ENCODE measurements around the gene STOML2. TPM values are rescaled to one million over a fixed set of nuclear protein-coding genes. Genes with fewer than 3 reads are reported as not detected.

STOML2 gene
- total and polyA plus RNA-seq, 9 of the 15 experiments (the other 6 are each of a cell fraction or from before 2014, with no cell fraction given) = 110 to 220 (median 174) TPM

DNA sequence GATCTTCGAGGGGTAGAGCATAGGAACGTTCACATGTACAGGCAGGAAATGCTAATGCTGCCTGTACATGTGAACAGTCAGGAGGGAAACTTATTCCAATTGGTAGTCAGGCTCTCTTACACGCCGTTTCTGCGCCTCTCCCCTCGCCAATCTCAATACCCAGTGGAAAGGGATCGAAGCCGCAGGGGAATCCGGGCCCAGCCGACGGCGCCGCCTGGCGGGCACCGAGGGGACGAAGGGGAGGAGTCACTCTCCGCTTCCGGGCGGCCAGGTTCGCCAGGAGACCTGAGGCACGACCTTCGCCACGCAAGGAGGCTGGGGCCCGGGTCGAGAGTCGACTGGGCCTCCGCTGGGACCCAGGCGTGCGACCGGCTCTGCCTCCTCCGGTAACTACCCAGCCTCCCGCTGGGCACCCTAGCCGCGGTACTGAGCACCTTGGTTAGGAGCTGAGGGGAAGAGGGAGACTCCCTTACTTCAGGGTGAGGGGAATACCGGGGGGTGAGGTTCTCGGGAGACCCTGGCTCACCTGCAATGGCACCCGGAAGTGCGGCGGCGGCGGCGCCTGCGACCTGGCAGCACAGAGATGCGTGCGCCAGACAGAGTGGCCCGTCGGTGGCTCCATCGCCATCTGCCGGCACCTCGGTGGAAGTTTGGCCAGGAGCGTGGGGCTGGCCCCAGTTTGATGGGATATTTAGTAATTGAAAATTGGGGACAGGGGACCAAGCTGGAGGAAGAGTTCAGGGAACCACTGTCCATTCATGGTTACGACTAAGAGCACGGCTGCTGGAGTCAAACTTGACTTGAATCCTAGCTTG is 6.7 kb downstream of the STOML2 start, which contains the start of gene PIGO (continued):
- TF ChIP-seq, protein P1, sequence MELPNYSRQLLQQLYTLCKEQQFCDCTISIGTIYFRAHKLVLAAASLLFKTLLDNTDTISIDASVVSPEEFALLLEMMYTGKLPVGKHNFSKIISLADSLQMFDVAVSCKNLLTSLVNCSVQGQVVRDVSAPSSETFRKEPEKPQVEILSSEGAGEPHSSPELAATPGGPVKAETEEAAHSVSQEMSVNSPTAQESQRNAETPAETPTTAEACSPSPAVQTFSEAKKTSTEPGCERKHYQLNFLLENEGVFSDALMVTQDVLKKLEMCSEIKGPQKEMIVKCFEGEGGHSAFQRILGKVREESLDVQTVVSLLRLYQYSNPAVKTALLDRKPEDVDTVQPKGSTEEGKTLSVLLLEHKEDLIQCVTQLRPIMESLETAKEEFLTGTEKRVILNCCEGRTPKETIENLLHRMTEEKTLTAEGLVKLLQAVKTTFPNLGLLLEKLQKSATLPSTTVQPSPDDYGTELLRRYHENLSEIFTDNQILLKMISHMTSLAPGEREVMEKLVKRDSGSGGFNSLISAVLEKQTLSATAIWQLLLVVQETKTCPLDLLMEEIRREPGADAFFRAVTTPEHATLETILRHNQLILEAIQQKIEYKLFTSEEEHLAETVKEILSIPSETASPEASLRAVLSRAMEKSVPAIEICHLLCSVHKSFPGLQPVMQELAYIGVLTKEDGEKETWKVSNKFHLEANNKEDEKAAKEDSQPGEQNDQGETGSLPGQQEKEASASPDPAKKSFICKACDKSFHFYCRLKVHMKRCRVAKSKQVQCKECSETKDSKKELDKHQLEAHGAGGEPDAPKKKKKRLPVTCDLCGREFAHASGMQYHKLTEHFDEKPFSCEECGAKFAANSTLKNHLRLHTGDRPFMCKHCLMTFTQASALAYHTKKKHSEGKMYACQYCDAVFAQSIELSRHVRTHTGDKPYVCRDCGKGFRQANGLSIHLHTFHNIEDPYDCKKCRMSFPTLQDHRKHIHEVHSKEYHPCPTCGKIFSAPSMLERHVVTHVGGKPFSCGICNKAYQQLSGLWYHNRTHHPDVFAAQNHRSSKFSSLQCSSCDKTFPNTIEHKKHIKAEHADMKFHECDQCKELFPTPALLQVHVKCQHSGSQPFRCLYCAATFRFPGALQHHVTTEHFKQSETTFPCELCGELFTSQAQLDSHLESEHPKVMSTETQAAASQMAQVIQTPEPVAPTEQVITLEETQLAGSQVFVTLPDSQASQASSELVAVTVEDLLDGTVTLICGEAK (IDR thresholded peaks at IDR 0.05) = peak; percentile 83
- TF ChIP-seq, protein P1 (CRISPR knock-in tag; IDR thresholded peaks at IDR 0.05) = no peak
- TF ChIP-seq NEUROD1 (IDR thresholded peaks at IDR 0.05; ENCODE audit: borderline replicate concordance, low read depth, low read length, partially characterized antibody) = peak; percentile 26
- no peak for TF ChIP-seq POLR3G (IDR thresholded peaks at IDR 0.05; ENCODE audit: extremely low read depth, insufficient read length, insufficient replicate concordance)
- TF ChIP-seq ZNF75A (CRISPR knock-in tag; IDR thresholded peaks at IDR 0.05) = no peak
- TF ChIP-seq ZNF445 (CRISPR knock-in tag; IDR thresholded peaks at IDR 0.05; ENCODE audit: low read depth) = no peak
- TF ChIP-seq DMBX1 (CRISPR knock-in tag; IDR thresholded peaks at IDR 0.05; ENCODE audit: borderline replicate concordance) = no peak
- TF ChIP-seq, protein P2, sequence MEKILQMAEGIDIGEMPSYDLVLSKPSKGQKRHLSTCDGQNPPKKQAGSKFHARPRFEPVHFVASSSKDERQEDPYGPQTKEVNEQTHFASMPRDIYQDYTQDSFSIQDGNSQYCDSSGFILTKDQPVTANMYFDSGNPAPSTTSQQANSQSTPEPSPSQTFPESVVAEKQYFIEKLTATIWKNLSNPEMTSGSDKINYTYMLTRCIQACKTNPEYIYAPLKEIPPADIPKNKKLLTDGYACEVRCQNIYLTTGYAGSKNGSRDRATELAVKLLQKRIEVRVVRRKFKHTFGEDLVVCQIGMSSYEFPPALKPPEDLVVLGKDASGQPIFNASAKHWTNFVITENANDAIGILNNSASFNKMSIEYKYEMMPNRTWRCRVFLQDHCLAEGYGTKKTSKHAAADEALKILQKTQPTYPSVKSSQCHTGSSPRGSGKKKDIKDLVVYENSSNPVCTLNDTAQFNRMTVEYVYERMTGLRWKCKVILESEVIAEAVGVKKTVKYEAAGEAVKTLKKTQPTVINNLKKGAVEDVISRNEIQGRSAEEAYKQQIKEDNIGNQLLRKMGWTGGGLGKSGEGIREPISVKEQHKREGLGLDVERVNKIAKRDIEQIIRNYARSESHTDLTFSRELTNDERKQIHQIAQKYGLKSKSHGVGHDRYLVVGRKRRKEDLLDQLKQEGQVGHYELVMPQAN (IDR thresholded peaks at IDR 0.05; ENCODE audit: borderline replicate concordance) = peak; percentile 78; the same call in 1 of the 2 replicates
- no peak for TF ChIP-seq NR2F6 (CRISPR knock-in tag; IDR thresholded peaks at IDR 0.05)
- TF ChIP-seq MAFK (IDR thresholded peaks at IDR 0.05; ENCODE audit: low read length) = no peak; the same call in 1 of the 2 replicates
- TF ChIP-seq NCOA4 (IDR thresholded peaks at IDR 0.05; ENCODE audit: partially characterized antibody) = no peak
- TF ChIP-seq, protein P3, sequence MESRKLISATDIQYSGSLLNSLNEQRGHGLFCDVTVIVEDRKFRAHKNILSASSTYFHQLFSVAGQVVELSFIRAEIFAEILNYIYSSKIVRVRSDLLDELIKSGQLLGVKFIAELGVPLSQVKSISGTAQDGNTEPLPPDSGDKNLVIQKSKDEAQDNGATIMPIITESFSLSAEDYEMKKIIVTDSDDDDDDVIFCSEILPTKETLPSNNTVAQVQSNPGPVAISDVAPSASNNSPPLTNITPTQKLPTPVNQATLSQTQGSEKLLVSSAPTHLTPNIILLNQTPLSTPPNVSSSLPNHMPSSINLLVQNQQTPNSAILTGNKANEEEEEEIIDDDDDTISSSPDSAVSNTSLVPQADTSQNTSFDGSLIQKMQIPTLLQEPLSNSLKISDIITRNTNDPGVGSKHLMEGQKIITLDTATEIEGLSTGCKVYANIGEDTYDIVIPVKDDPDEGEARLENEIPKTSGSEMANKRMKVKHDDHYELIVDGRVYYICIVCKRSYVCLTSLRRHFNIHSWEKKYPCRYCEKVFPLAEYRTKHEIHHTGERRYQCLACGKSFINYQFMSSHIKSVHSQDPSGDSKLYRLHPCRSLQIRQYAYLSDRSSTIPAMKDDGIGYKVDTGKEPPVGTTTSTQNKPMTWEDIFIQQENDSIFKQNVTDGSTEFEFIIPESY (CRISPR knock-in tag; IDR thresholded peaks at IDR 0.05) = no peak
- TF ChIP-seq TARDBP (IDR thresholded peaks at IDR 0.05) = no peak
- TF ChIP-seq CHD1 (IDR thresholded peaks at IDR 0.05; ENCODE audit: low read length) = peak; percentile 90
- peak; percentile 33; the same call in 1 of the 2 replicates for TF ChIP-seq SMARCA5 (IDR thresholded peaks at IDR 0.05)
